Stimulated activated CD8-positive, alpha-beta memory T cell treated with anti-CD3 and anti-CD28 coated beads, Interleukin-7, amount 100 ng/mL, for 48 hours (primary cell): Measurements from ENCODE around the gene CATSPERZ.

ENCODE experiments used
- DNase-seq, 2 donors: peaks; one replicate each; pipeline ENCODE4 v3.0.0-alpha.2; 2020; ENCODE audit warnings: low read depth in 1 of 2; ENCODE audit errors: extremely low read depth in 1 of 2

The CATSPERZ gene, protein sequence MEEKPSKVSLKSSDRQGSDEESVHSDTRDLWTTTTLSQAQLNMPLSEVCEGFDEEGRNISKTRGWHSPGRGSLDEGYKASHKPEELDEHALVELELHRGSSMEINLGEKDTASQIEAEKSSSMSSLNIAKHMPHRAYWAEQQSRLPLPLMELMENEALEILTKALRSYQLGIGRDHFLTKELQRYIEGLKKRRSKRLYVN

DNA sequence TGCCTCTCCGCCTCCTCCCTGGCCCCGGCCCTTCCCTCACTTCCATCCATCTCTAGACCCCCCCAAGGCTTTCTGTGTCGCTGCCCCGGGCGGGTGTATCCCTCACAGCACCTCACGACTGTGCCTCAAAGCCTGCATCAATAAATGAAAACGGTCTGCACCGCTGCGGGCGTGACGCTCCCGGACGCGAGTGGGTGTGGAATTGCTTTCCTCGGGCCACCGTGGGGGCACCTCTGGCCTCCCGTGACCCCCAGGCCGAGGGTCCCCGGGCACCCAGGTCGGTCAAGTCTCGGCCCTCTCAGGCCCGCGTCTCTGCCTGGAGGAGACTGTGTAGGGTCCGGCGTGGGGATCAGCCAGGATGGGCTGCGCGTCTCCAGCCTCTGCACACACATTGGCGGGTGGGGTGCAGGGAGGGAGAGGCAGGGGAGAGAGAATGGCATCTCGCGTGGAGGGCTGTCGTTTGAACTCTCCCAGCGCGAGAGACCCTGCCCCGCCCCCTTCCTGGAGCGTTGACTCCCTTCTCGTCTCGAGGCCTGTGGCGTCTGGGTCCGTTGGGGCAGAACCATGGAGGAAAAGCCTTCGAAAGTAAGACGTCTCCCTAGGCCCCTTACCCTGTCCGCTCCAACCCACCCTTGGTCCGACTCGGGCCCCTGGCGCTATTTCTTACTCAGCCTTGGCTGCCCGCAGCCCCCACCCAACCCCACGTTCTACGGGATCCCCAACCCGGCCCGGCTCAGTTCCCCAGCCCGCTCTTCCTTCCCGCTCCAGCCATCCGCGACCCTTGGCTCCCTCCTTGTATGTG is at the start of gene CATSPERZ:
Gene CATSPERZ, plus strand, starts transcription at position 512 of the 802 bp plus-strand sequence. Its CDS starts 53 bp downstream, at position 565.
- DNase-seq: no peak

DNA sequence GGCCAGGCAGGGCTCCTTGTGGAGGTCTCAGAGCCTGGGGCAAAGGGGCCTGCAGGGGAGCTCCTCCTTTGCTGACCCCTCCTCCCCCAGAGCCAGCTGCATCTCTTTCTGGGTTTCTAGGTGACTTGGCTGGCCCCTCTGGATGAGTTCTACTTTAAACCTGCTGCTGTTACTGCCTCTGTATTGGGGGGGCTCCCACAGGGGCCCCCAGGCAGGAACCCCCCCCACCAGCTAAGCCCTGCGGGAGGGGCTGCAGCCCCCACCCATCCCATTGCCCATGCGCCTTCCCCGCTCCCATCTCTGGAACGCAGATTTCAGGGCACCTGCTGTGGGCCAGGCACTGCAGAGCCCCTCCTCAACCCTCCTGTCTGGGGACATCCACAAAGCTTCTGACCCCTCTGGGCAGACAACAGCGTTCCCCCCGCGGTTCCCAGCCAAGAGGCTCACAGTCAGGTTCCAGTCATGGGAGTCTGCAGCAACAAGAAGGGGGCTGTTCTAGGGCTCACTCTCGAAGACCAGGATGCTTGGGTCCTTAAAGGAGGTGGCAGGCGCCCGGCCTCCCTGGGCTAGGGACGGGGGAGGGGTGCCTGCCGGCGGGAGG is 49.6 kb upstream of the CATSPERZ start:
- DNase-seq: no peak

DNA sequence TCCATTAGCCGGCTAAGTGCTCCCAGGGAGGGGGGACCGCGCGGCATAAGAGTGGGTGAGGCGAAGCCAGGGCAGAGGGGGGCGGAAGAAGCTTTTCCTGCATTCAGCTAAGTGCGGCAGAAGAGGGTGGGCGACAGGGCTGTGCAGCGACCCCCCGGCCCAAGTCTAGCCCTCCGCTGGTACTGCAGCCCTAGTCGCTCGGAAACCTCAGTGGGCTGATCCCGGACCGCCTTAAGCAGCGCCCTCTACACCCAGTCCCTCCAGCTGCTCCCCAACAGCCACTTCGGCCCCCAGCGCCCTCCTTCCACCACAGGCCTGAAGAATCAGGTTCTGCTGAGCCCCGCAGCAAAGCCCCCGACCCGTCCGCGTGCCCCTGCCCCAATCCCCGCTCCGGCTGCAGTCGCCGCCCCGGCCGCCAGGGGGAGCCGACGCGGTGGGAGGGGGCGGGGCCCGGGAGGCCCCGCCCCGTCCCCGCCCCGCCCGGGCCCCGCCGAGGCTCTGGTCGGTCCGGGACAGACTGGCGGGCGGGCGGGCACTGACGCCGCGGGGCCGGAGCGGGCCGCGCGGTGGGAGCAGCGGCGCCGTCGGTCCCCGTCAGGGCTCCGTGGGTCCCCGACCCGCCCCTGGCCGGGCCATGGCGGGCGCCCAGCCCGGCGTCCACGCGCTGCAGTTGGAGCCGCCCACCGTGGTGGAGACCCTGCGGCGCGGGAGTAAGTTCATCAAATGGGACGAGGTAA is 49.0 kb upstream of the CATSPERZ start, which contains the start of gene PLCB3:
Gene PLCB3, plus strand, starts transcription at position 515 of the 737 bp plus-strand sequence. Its CDS starts 120 bp downstream, at position 635.
- DNase-seq: no peak

DNA sequence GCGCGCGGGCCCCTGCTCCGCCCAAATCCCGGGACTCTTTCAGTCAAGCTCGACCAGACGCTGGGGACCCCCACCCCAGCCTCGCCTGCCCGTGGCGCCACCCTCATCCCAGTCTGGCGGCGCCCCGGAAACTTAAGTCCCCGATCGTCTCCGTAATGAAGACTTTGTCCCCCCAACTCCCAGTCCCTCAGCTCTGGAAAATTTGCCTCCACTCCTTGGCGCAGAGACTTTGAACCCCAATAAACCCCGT is 48.5 kb upstream of the CATSPERZ start:
- no peak for DNase-seq

DNA sequence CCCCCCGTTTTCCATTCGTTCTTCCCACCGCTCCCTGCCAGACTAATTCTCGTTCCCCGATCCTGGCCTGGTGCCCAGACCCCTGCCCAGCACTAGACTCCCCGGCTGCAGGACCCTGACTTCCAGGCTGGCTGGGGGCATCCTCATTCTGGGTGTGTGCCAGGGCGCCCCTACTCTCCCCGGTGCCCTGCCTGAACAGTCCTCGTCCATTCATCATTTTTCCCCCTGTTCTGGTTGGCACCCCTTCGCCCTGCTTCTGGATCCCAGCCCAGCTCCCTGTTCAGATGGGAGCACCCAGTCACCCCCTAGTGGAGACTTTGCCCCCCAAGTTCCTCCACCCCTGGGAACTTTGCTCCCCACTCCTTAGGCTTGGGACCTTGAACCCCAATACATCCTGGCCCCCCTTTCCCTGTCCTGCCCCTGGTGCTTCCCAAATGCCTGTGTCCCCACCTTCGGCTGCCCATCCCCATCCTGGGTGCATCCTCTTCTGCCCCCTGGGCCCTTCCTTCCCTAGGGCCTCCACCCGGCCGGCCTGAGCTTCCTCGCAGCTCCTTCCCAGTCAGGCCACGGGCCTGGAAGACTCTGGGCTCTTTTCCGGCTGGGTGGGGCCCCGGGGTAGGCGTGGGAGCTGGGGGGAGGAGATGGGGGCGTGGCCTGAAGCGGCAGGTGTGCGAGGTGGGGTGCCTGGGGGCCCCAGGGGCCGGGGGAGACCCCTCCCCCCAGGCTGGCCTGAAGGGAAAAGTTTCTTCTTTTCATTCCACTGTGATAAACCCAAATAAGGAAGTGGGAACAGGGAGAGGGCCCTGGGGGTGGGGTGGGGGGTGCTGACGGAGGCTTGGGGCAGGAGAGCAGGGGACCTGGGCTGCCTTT is 47.9 kb upstream of the CATSPERZ start:
- DNase-seq: no peak

DNA sequence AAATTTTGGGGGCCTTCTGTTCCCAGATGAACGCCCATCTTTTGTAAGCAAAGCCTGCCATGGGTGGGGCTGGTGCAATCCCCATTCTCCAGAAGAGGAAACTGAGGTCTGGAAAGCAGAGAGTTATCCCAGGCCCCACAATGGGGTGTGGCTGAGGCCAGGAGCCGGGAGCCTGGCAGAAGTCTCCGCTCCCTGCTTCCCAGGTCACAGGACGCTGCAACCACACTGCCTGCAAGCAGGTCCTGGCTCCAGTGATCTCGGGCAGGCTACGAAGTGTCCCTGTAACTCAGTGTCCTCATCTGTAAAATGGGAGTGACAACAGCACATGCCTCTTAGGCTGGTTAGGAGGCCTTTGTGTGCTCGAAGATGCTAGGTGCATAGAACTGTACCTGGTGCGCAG is 47.1 kb upstream of the CATSPERZ start:
- no peak for DNase-seq

DNA sequence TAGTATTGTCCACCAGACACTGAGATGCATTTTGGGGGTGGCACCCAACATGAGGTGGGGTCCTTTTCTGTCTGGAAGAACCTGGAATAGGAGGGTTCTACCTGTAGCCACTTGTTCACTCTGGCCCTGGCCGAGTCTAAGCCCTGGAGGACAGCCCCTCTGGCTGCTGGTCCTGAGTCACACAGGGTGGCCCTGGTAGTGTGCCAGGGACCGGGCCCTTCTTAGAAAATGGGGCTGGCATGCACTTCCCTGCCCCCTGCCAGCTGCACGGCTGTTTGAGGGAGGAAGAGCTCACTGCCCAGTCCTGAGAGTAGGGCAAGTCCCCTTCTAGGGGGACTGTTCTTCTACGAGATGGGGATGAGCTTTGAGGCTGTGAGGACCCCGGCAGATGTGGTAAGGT is 46.7 kb upstream of the CATSPERZ start:
- DNase-seq: no peak

DNA sequence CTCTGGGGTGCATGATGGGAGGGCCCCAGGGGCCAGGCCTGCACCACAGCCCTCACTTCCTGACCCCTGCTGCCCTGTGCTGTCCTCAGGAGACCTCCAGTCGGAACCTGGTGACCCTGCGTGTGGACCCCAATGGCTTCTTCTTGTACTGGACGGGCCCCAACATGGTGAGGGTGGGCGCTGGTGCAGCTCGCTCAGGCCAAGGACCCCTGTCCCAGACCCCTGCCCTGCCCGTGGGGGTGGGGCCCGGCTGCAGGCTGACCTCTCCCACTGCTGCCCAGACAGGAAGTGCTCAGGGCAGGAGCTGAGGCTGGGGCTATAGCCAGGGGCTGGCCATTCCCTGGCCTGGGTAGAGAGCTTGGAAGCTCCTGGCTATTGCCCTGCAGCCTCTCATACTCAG is 45.8 kb upstream of the CATSPERZ start:
- no peak for DNase-seq

DNA sequence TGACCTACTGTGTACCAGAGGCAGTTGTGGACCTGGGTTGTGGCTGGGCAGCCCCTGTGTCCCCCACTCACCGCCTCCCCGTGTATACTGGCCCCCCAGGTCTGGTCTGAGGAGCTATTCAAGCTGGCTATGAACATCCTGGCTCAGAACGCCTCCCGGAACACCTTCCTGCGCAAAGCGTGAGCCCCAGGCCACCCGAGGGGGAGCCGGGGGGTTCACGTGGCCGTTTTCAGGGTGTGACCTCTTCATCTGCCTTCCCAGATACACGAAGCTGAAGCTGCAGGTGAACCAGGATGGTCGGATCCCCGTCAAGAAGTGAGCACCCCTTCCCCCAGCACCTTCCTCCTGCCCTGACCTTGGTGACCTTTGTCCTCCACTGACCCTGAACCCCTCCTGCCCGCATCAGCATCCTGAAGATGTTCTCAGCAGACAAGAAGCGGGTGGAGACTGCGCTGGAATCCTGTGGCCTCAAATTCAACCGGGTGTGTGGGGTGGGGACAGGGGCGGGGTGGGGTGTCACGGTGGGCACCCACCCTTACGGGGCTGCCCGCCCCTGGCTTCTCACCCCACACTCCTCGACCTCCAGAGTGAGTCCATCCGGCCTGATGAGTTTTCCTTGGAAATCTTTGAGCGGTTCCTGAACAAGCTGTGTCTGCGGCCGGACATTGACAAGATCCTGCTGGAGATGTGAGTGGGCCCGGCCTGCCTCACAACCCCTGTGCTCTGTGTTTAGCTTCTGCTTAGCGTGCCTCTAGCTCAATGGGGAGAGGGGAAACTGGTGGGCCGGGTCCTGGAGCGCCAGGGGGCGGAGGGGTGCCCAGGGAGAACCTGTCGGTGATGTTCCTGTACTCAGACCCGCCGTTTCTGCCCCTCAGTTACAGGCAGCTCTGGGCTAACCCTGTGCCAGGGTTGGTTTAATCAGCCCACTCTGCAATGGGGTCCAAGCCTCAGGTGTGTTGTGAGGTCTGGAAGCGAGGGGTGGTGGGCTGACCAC is 44.7 kb upstream of the CATSPERZ start:
- DNase-seq: no peak

DNA sequence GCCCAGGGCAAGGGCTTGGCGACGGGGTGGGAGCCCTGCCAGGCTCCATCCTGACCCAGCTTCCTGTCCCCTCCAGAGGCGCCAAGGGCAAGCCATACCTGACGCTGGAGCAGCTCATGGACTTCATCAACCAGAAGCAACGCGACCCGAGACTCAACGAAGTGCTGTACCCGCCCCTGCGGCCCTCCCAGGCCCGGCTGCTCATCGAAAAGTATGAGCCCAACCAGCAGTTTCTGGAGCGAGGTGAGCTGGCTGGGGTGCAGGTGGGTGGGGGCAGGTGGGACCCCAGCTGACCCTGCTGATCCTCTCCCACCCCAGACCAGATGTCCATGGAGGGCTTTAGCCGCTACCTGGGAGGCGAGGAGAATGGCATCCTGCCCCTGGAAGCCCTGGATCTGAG is 43.9 kb upstream of the CATSPERZ start:
- DNase-seq: no peak

DNA sequence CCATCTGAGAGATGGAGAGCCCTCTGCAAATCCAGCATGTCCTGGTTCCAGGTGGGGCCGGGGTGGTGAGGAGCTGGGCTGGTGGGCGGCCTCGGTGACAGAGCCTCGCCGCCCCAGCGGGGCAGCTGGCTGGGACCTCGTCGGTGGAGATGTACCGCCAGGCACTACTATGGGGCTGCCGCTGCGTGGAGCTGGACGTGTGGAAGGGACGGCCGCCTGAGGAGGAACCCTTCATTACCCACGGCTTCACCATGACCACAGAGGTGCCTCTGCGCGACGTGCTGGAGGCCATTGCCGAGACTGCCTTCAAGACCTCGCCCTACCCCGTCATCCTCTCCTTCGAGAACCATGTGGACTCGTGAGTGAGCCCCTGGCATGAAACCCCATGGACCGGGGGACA is 41.8 kb upstream of the CATSPERZ start:
- no peak for DNase-seq

DNA sequence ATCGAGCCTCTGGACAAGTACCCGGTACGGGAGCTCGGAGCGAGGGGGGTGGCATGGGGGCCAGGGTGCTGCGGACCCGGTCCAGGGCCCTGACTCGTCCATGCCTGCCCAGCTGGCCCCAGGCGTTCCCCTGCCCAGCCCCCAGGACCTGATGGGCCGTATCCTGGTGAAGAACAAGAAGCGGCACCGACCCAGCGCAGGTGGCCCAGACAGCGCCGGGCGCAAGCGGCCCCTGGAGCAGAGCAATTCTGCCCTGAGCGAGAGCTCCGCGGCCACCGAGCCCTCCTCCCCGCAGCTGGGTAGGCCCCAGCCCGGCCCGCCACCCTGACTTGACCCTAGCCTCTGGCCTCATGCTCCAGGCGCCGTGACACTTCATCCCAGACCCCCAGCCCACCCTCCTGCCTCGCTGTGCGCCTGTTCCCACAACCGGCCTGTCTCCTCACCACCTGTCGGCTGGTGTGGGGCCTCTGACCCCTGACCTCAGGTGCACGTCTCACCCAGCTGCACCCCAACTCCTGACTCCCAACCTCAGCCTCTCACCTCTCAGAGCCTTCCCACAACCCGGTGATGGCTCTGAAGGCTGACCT is 41.1 kb upstream of the CATSPERZ start:
- DNase-seq: no peak

DNA sequence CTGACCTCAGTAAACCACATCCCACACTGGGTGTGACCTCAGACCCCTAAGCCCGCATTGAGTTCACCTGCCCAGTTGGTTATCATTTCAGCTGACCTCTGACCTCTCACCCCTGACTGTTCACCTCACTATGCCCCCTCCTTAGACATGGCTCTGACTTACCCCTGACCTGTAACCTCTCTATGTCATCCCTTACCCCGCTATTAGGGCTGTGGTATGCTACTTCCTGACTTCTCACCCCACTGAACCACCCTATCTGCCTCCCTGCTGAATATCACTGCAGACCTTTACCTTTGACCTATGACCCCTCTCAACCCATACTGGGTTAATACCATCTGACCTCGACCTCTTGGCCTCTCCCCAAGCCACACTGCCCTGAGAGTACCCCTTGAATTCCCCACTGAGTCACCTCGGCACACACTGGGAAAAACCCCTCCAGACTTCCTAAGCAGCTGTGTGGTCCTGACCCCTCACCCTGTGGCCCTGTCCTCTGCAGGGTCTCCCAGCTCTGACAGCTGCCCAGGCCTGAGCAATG is 40.6 kb upstream of the CATSPERZ start:
- DNase-seq: no peak

DNA sequence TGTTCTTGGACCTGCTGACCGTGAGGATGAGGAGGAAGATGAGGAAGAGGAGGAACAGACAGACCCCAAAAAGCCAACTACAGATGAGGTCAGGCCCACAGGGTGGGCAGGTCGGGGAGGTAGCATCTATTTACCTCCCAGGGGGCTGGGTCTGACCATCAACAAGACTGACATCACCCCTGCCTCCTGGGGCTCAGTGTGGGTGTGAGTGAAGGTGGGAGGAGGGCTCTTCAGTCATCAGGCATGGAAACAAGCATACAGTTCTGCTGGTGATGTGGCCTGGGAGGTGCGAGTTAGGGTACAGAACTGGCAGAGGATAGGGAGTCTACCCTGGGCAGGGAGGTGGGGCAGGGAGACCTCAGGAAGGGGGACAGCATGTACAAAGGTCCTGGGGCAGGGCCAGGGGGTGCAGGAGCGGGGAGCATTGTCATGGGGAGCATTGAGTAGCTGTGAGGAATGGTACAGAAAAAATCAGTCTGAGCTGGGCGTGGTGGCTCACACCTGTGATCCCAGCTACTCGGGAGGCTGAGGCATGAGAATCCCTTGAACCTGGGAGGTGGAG is 39.9 kb upstream of the CATSPERZ start:
- DNase-seq: no peak

DNA sequence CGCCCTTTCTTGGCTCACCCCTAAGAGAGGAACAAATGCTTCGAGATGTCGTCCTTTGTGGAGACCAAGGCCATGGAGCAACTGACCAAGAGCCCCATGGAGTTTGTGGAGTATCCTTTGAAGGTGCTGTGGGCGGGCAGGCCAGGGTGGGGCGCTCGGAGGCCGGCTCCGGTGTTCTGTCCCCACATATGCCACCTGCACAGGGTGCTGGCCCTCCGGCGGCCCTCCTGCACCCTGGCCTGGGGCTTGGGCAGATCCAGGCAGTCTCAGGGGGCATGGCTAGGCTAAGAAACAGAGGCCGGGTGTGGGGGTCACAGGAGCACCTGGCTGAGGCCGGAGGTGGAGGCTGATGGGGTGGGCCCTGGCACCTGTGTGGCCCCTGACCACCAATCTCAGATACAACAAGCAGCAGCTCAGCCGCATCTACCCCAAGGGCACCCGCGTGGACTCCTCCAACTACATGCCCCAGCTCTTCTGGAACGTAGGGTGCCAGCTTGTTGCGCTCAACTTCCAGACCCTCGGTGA is 38.5 kb upstream of the CATSPERZ start:
- DNase-seq: no peak

DNA sequence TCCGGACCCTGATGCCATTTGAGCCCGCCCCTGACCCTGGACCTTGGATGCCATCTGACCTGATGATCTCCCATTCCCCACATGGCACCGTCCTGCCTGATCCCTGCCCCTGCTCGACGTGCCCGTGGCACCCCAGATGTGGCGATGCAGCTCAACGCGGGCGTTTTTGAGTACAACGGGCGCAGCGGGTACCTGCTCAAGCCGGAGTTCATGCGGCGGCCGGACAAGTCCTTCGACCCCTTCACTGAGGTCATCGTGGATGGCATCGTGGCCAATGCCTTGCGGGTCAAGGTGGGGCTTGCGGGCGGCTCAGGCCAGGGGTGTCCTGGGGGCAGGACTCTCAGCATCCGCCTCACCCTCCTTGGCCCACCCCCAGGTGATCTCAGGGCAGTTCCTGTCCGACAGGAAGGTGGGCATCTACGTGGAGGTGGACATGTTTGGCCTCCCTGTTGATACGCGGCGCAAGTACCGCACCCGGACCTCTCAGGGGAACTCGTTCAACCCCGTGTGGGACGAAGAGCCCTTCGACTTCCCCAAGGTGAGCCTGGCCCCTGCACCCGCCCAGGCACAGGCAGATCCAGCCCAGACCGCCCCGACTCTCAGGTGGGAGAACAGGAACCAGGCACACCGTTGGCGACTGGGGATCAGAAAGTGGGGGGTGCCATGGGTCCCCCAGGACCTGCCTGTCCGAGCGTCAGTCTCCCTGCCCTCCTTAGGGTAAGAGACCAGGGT is 37.7 kb upstream of the CATSPERZ start:
- no peak for DNase-seq
